ENCODE measurements around the gene MST1.

MST1 gene

DNA sequence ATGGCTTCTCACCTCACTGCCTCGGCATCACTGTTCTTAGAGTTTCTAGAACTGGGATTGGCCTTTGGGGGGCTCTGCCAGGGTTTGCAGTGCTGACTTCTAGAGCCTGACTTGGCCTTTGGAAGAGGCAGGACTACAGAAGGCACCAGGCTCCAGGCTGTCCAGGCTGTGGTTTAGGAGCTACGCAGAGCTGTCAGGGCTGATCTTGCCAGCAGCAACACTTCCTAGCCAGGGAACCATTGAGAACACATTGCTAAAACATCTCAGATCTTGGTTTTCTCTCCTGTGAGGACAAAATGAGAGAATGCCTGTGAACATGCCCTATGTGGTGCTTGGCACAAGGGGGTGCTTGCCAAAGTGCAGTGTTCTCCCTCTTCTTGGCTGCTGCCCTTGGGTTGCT, 49.7 kb downstream of the MST1 start:
- no peak for DNase-seq (ENCODE audit: extremely low spot score)
- ChIA-PET CTCF (interaction anchor here (1.2 kb wide), 1 partner anchor 100 kb away, joined by 3 read pairs; no protein-coding TSS in a partner anchor), POLR2A (no interaction called here)
- TF ChIP-seq, protein P1, sequence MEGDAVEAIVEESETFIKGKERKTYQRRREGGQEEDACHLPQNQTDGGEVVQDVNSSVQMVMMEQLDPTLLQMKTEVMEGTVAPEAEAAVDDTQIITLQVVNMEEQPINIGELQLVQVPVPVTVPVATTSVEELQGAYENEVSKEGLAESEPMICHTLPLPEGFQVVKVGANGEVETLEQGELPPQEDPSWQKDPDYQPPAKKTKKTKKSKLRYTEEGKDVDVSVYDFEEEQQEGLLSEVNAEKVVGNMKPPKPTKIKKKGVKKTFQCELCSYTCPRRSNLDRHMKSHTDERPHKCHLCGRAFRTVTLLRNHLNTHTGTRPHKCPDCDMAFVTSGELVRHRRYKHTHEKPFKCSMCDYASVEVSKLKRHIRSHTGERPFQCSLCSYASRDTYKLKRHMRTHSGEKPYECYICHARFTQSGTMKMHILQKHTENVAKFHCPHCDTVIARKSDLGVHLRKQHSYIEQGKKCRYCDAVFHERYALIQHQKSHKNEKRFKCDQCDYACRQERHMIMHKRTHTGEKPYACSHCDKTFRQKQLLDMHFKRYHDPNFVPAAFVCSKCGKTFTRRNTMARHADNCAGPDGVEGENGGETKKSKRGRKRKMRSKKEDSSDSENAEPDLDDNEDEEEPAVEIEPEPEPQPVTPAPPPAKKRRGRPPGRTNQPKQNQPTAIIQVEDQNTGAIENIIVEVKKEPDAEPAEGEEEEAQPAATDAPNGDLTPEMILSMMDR (IDR thresholded peaks at IDR 0.05; ENCODE audit: control extremely low read depth, extremely low read depth, low read depth, missing control alignments): no peak

DNA sequence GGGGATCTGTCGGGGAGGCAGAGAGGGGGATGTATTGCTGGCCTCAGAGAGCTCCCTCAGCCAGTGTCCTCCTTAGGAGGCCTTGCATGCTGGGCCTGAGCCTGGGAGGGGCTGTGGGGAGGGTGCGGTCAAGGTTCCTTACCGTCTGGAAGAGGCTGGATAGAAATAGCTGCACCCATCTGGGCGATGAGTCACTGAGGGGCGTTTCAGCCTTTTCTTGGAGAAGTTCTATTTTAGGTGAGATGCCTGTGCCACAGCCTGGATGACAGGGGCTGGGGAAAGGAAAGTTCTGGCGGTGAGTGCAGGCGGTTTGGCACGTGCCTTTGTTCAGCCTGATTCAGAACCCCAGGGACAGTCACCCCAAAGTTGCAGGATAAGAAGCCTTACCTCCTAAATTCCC, 50.8 kb downstream of the MST1 start:
- no peak for DNase-seq (ENCODE audit: extremely low spot score)
- ChIA-PET POLR2A (no interaction called here), CTCF (interaction anchor here (1.1 to 2.4 kb wide), 4 partner anchors 11 to 99 kb away, joined by 3 to 7 read pairs (median 4); no protein-coding TSS in a partner anchor)
- TF ChIP-seq, protein P1 (IDR thresholded peaks at IDR 0.05; ENCODE audit: control extremely low read depth, extremely low read depth, low read depth, missing control alignments): no peak

DNA sequence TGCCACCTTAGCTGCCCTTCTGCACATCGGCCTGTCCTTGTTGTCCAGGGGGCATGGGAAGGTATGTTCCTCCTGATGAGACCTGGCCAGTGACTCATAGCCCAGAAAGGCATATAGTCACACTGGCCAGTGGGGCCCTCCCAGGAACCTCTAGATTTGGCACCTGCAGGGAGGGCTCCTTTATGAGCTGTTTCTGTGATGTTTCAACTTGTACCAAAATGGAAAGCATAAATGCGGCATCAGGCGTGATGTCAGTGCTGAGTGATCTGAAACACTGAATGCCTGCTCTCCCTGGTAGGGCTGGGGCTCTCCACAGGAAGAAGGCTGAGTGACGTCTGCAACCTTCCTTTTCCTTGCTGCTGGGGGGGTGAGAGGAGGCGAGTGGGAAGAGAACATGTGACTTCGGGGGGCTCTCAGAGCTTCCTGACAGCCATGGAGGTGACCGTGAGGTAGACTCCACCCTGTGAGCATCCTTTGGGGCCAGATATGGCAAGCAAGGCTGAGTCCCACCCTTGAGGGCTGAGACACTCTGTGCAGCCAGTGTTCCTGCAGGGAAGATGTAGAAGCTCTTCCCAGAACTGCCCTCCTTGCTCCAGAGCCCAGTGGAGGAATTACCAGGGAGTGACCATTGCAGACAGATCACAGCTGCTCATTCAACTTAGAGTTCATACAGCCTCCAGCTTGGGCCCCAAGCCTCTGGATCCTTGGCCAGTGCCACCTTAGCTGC, 52.2 kb downstream of the MST1 start:
- DNase-seq (ENCODE audit: extremely low spot score): no peak
- TF ChIP-seq, protein P1 (IDR thresholded peaks at IDR 0.05; ENCODE audit: control extremely low read depth, extremely low read depth, low read depth, missing control alignments): no peak
- ChIA-PET CTCF (interaction anchor here (0.8 to 2.4 kb wide), 6 partner anchors 8 to 98 kb away, joined by 3 to 7 read pairs (median 5); no protein-coding TSS in a partner anchor), POLR2A (interaction anchor here (1.4 kb wide), 1 partner anchor 9 kb away, joined by 4 read pairs; no protein-coding TSS in a partner anchor)

DNA sequence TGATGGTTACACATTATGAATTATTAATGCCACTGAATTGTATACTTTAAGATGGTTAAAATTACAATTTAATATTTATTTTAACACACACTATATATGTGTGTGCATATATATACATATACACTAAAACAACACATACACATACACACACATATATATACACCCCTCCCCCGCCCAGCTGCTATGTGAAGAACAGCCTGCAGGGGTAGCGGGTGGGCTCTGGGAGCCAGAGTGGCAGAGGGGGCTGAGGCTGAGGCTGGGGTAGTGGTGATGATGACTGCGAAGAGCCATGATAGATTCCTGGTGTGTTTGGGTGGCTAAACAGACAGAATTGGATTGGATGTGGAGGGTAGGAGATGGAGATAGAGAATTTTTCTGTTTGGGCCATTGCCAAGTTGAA, 54.5 kb downstream of the MST1 start:
- DNase-seq (ENCODE audit: extremely low spot score): no peak
- ChIA-PET CTCF (interaction anchor here (1.4 kb wide), 1 partner anchor 95 kb away, joined by 4 read pairs; no protein-coding TSS in a partner anchor), POLR2A (no interaction called here)
- TF ChIP-seq, protein P1 (IDR thresholded peaks at IDR 0.05; ENCODE audit: control extremely low read depth, extremely low read depth, low read depth, missing control alignments): no peak
